Measurements from ENCODE around the gene ZNF90.

DNA sequence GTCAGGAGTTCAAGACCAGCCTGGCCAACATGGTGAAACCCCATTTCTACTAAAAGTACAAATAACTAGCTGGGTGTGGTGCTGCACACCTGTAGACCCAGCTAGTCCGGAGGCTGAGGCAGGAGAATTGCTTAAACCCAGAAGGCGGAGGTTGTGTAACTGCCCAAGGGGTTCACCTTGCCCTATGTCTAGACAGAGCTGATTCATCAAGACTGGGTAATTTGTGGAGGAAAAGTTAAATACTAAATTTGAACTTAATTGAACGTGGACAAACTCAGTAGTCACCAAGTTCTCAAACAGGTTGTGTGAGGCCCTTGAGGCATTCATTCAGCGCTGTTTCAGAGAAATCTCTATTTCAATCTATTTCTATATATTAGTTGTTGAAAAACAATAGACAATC lies 75.5 kb downstream of the ZNF90 start:
- TF ChIP-seq POLR2A (IDR thresholded peaks at IDR 0.05) = no peak
- no peak for TF ChIP-seq CTCF (IDR thresholded peaks at IDR 0.05)

Data from adrenal gland (tissue), 5 donors.